Ishikawa (cell line): Measurements from ENCODE around the gene NRG3.

Experiments used
- CEBPB ChIP-seq: IDR thresholded peaks from 2 replicates; pipeline ENCODE4 v1.6.1; 2012
- CREB1 ChIP-seq: IDR thresholded peaks from 2 replicates; pipeline ENCODE4 v1.6.1; 2012; ENCODE audit warnings: low read depth
- EGR1 ChIP-seq: IDR thresholded peaks from 2 replicates; pipeline ENCODE4 v1.6.1; 2012
- EP300 ChIP-seq: IDR thresholded peaks from 2 replicates; pipeline ENCODE4 v1.6.1; 2012; ENCODE audit warnings: borderline replicate concordance
- FOXM1 ChIP-seq: IDR thresholded peaks from 2 replicates; pipeline ENCODE4 v1.6.1; 2012; ENCODE audit warnings: low read depth, borderline replicate concordance
- NFIC ChIP-seq: IDR thresholded peaks from 2 replicates; pipeline ENCODE4 v1.6.1; 2012
- RAD21 ChIP-seq: IDR thresholded peaks from 2 replicates; pipeline ENCODE4 v1.6.1; 2012; ENCODE audit warnings: low read depth
- TAF1 ChIP-seq: IDR thresholded peaks from 2 replicates; pipeline ENCODE4 v1.6.1; 2012; ENCODE audit warnings: low read depth, mild to moderate bottlenecking
- TCF12 ChIP-seq: IDR thresholded peaks from 2 replicates; pipeline ENCODE4 v1.6.1; 2012; ENCODE audit warnings: low read depth
- TEAD4 ChIP-seq: IDR thresholded peaks from 2 replicates; pipeline ENCODE4 v1.6.1; 2012
- YY1 ChIP-seq: IDR thresholded peaks from 2 replicates; pipeline ENCODE4 v1.6.1; 2012; ENCODE audit warnings: low read depth
- ZBTB7A ChIP-seq: IDR thresholded peaks from 2 replicates; pipeline ENCODE4 v1.6.1; 2012; ENCODE audit warnings: low read depth
- TF ChIP-seq, protein P1 (sequence below): IDR thresholded peaks from 2 replicates; pipeline ENCODE4 v1.6.1; 2012
- TF ChIP-seq, protein P2 (sequence below): IDR thresholded peaks from 2 replicates; pipeline ENCODE4 v1.6.1; 2012; ENCODE audit warnings: low read depth, mild to moderate bottlenecking
- TF ChIP-seq, protein P3 (sequence below): IDR thresholded peaks from 2 replicates; pipeline ENCODE4 v1.6.1; 2012

The NRG3 gene

GRCh38 chr10:81984428-81984827 lies 109.4 kb downstream of the NRG3 start:
- TF ChIP-seq ZBTB7A (no peak), EGR1 (no peak), CREB1 (no peak), TAF1 (no peak), EP300 (no peak), FOXM1 (no peak), NFIC (no peak), YY1 (no peak), CEBPB (no peak), RAD21 (no peak), TEAD4 (no peak), TCF12 (no peak)
- TF ChIP-seq, protein P1, sequence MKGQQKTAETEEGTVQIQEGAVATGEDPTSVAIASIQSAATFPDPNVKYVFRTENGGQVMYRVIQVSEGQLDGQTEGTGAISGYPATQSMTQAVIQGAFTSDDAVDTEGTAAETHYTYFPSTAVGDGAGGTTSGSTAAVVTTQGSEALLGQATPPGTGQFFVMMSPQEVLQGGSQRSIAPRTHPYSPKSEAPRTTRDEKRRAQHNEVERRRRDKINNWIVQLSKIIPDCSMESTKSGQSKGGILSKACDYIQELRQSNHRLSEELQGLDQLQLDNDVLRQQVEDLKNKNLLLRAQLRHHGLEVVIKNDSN = no peak
- TF ChIP-seq, protein P2, sequence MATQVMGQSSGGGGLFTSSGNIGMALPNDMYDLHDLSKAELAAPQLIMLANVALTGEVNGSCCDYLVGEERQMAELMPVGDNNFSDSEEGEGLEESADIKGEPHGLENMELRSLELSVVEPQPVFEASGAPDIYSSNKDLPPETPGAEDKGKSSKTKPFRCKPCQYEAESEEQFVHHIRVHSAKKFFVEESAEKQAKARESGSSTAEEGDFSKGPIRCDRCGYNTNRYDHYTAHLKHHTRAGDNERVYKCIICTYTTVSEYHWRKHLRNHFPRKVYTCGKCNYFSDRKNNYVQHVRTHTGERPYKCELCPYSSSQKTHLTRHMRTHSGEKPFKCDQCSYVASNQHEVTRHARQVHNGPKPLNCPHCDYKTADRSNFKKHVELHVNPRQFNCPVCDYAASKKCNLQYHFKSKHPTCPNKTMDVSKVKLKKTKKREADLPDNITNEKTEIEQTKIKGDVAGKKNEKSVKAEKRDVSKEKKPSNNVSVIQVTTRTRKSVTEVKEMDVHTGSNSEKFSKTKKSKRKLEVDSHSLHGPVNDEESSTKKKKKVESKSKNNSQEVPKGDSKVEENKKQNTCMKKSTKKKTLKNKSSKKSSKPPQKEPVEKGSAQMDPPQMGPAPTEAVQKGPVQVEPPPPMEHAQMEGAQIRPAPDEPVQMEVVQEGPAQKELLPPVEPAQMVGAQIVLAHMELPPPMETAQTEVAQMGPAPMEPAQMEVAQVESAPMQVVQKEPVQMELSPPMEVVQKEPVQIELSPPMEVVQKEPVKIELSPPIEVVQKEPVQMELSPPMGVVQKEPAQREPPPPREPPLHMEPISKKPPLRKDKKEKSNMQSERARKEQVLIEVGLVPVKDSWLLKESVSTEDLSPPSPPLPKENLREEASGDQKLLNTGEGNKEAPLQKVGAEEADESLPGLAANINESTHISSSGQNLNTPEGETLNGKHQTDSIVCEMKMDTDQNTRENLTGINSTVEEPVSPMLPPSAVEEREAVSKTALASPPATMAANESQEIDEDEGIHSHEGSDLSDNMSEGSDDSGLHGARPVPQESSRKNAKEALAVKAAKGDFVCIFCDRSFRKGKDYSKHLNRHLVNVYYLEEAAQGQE = no peak
- TF ChIP-seq, protein P3, sequence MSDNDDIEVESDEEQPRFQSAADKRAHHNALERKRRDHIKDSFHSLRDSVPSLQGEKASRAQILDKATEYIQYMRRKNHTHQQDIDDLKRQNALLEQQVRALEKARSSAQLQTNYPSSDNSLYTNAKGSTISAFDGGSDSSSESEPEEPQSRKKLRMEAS = no peak

DNA sequence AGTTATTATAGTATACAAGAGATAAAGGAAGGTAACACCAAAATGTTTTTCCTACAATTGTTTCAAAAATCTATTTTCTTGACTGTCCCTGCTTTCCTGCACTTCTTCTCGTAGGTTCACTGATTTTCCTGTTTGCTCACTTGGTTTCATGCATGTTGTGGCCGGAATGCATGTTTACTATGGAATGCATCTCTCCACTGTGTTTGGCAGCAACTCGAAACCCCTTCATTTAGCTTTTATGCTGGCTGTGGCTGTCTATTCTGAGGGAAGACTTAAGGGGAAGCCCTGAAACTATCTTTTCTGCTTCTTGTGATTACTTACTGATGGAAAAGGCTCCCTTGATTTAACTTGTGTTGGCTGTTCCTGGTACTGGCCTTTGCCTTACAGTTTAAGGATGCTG lies 120.3 kb downstream of the NRG3 start:
- TF ChIP-seq, protein P2 = no peak
- TF ChIP-seq ZBTB7A (no peak), EP300 (no peak), CEBPB (no peak), EGR1 (no peak), YY1 (no peak), TAF1 (no peak), NFIC (no peak)
- TF ChIP-seq, protein P3 = no peak

DNA sequence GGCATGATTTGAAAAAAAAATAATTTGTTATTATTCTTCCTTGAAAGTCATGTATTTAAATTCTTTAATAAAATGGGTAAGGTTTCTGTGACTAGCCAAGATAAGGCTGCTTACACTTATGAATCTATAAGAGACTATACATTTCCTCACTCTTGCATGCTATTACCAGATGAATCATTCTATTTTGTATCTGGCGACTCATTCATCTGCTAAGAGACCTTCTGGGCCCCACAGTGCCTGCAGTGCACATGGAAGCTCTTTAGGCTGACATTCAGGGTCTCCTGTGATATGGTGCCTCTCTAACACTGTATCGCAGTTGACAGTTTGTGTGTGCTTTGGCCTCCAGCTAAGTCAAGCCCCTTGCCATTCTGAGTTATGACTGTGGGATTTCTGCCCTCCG lies 121.9 kb downstream of the NRG3 start:
- TF ChIP-seq YY1 (no peak), FOXM1 (no peak), EP300 (no peak), CREB1 (no peak), TCF12 (no peak), CEBPB (no peak), NFIC (no peak)
- TF ChIP-seq, protein P1 = no peak

- TF ChIP-seq, protein P3 = no peak
- no peak for TF ChIP-seq CEBPB
- TF ChIP-seq TEAD4 = no peak
- TF ChIP-seq, protein P1 = no peak
Observed at GRCh38 chr10:82020999-82021398, 146.0 kb downstream of the NRG3 start.

GRCh38 chr10:82027711-82028110 lies 152.7 kb downstream of the NRG3 start:
- TF ChIP-seq EP300 (no peak), ZBTB7A (no peak), CEBPB (no peak), CREB1 (no peak), FOXM1 (no peak), NFIC (no peak), YY1 (no peak), TAF1 (no peak), TEAD4 (no peak)
- TF ChIP-seq, protein P1 = no peak
- TF ChIP-seq, protein P3 = no peak
